ENCODE data around the gene CD5L. TPM values are rescaled to one million over a fixed set of nuclear protein-coding genes. Genes with fewer than 3 reads are reported as not detected.

The CD5L gene
- total RNA-seq, 1 donor from 2014 or later, result not detected

GRCh38 chr1:157842939-157843338 is 1.3 kb upstream of the CD5L start:
- Mint-ChIP-seq H3K27me3 (ENCODE audit: insufficient read depth, low read depth) (peaks cover 3% of the 10 kb centered on the region), H3K27ac (no peak overlapping the region), H3K9me3 (no peaks in the 10 kb centered on the region), H3K4me3 (no peak overlapping the region), H3K36me3 (no peaks in the 10 kb centered on the region), H3K4me1 (no peaks in the 10 kb centered on the region)
- Histone ChIP-seq H3K4me2 (no peak overlapping the region), H3F3A (ENCODE audit: low read depth) (no peaks in the 10 kb centered on the region), H3K36me3 (no peaks in the 10 kb centered on the region), H3K4me3 (no peak overlapping the region), H3K9me3 (ENCODE audit: low read depth) (no peaks in the 10 kb centered on the region), H3K27ac (no peak overlapping the region), H4K20me1 (ENCODE audit: low read depth) (no peaks in the 10 kb centered on the region), H3K27me3 (no peaks in the 10 kb centered on the region), H2AFZ (replicated peaks) (no peak overlapping the region), H3K79me2 (ENCODE audit: low read depth) (no peaks in the 10 kb centered on the region), H3K4me1 (no peaks in the 10 kb centered on the region), H3K9ac (no peak overlapping the region)
- no peak for DNase-seq (ENCODE audit: low spot score)
- TF ChIP-seq EZH2 (IDR thresholded peaks at IDR 0.05), result no peak

GRCh38 chr1:157838966-157839365 is 2.6 kb downstream of the CD5L start:
- H3K27ac Mint-ChIP-seq, result no peak overlapping the region
- no peaks in the 10 kb centered on the region for H3K9me3 Mint-ChIP-seq
- Histone ChIP-seq H3K4me3 (no peak overlapping the region), H3K9me3 (ENCODE audit: low read depth) (no peaks in the 10 kb centered on the region), H2AFZ (replicated peaks) (no peak overlapping the region), H3K4me1 (no peaks in the 10 kb centered on the region), H3K27ac (no peak overlapping the region), H3K36me3 (no peaks in the 10 kb centered on the region), H3K79me2 (ENCODE audit: low read depth) (no peaks in the 10 kb centered on the region), H3K27me3 (no peaks in the 10 kb centered on the region), H4K20me1 (ENCODE audit: low read depth) (no peaks in the 10 kb centered on the region), H3F3A (ENCODE audit: low read depth) (no peaks in the 10 kb centered on the region), H3K9ac (no peak overlapping the region), H3K4me2 (no peak overlapping the region)
- no peaks in the 10 kb centered on the region for H3K36me3 Mint-ChIP-seq
- H3K4me3 Mint-ChIP-seq, result no peak overlapping the region
- H3K27me3 Mint-ChIP-seq (ENCODE audit: insufficient read depth, low read depth), result no peaks in the 10 kb centered on the region
- H3K4me1 Mint-ChIP-seq, result no peaks in the 10 kb centered on the region
- no peak for DNase-seq (ENCODE audit: low spot score)
- TF ChIP-seq EZH2phosphoT487 (IDR thresholded peaks at IDR 0.05) (no peak), EZH2 (IDR thresholded peaks at IDR 0.05) (no peak)
- TF ChIP-seq, protein P1, sequence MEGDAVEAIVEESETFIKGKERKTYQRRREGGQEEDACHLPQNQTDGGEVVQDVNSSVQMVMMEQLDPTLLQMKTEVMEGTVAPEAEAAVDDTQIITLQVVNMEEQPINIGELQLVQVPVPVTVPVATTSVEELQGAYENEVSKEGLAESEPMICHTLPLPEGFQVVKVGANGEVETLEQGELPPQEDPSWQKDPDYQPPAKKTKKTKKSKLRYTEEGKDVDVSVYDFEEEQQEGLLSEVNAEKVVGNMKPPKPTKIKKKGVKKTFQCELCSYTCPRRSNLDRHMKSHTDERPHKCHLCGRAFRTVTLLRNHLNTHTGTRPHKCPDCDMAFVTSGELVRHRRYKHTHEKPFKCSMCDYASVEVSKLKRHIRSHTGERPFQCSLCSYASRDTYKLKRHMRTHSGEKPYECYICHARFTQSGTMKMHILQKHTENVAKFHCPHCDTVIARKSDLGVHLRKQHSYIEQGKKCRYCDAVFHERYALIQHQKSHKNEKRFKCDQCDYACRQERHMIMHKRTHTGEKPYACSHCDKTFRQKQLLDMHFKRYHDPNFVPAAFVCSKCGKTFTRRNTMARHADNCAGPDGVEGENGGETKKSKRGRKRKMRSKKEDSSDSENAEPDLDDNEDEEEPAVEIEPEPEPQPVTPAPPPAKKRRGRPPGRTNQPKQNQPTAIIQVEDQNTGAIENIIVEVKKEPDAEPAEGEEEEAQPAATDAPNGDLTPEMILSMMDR (IDR thresholded peaks at IDR 0.05), result no peak

GRCh38 chr1:157834430-157834829 is 7.2 kb downstream of the CD5L start:
- Histone ChIP-seq H3K36me3 (no peaks in the 10 kb centered on the region), H3K79me2 (ENCODE audit: low read depth) (no peaks in the 10 kb centered on the region), H3F3A (ENCODE audit: low read depth) (no peaks in the 10 kb centered on the region), H3K4me1 (no peaks in the 10 kb centered on the region), H3K4me2 (no peak overlapping the region), H3K9me3 (ENCODE audit: low read depth) (no peaks in the 10 kb centered on the region), H3K9ac (no peak overlapping the region), H4K20me1 (ENCODE audit: low read depth) (no peaks in the 10 kb centered on the region), H2AFZ (replicated peaks) (no peak overlapping the region), H3K27me3 (no peaks in the 10 kb centered on the region), H3K27ac (no peak overlapping the region), H3K4me3 (no peak overlapping the region)
- no peak overlapping the region for H3K27ac Mint-ChIP-seq
- no peaks in the 10 kb centered on the region for H3K9me3 Mint-ChIP-seq
- no peaks in the 10 kb centered on the region for H3K27me3 Mint-ChIP-seq (ENCODE audit: insufficient read depth, low read depth)
- TF ChIP-seq, protein P1 (IDR thresholded peaks at IDR 0.05), result no peak
- no peak for TF ChIP-seq EZH2 (IDR thresholded peaks at IDR 0.05)
- no peak for TF ChIP-seq EZH2phosphoT487 (IDR thresholded peaks at IDR 0.05)
- DNase-seq (ENCODE audit: low spot score), result no peak
- H3K4me3 Mint-ChIP-seq, result no peak overlapping the region
- no peaks in the 10 kb centered on the region for H3K4me1 Mint-ChIP-seq
- H3K36me3 Mint-ChIP-seq, result no peaks in the 10 kb centered on the region

DNA sequence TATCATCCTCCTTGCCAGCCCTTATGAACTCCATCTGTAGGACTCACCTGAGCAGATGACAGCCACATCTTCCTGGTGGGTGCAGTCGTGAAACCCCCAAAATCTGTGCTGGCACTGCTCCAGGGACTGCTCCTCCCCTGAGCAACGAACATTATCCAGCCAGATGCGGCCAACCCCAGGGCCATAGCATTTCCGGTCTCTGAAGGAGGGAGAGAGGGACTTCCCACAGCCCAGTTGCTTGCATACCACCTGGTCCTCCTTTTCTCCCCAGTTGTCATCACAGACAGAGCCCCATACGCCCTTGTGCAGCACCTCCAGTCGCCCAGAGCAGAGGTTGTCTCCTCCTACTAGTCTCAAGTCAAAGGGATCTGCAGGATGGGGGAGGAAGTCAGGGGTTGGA is 8.5 kb downstream of the CD5L start:
- H3K27me3 ChIP-seq, result no peaks in the 10 kb centered on the region
- H3F3A ChIP-seq (ENCODE audit: low read depth), result no peaks in the 10 kb centered on the region
- H3K36me3 ChIP-seq, result no peaks in the 10 kb centered on the region
- H3K27ac ChIP-seq, result no peak overlapping the region
- H3K36me3 Mint-ChIP-seq, result no peaks in the 10 kb centered on the region
- no peaks in the 10 kb centered on the region for H3K9me3 ChIP-seq (ENCODE audit: low read depth)
- no peak overlapping the region for H2AFZ ChIP-seq (replicated peaks)
- no peaks in the 10 kb centered on the region for H4K20me1 ChIP-seq (ENCODE audit: low read depth)
- no peak overlapping the region for H3K4me3 Mint-ChIP-seq
- DNase-seq (ENCODE audit: low spot score), result no peak
- H3K4me1 ChIP-seq, result no peaks in the 10 kb centered on the region
- H3K9ac ChIP-seq, result no peak overlapping the region
- H3K4me3 ChIP-seq, result no peak overlapping the region
- H3K79me2 ChIP-seq (ENCODE audit: low read depth), result no peaks in the 10 kb centered on the region
- H3K9me3 Mint-ChIP-seq, result no peaks in the 10 kb centered on the region
- H3K27me3 Mint-ChIP-seq (ENCODE audit: insufficient read depth, low read depth), result no peaks in the 10 kb centered on the region
- H3K27ac Mint-ChIP-seq, result no peak overlapping the region
- H3K4me2 ChIP-seq, result no peak overlapping the region
- no peak for TF ChIP-seq EZH2phosphoT487 (IDR thresholded peaks at IDR 0.05)
- TF ChIP-seq, protein P1 (IDR thresholded peaks at IDR 0.05), result no peak
- TF ChIP-seq EZH2 (IDR thresholded peaks at IDR 0.05), result no peak
- H3K4me1 Mint-ChIP-seq, result no peaks in the 10 kb centered on the region
